GM12878 (cell line): ENCODE results near the gene PPP6R1. TPM values are rescaled to one million over a fixed set of nuclear protein-coding genes. Genes with fewer than 3 reads are reported as not detected.
A peak's percentile ranks its signal among the peaks of the same experiment; 100 is the strongest.

Source experiments
- ATAC-seq: fragments of 200-7000 bp; cut with Tn5 transposase; 3 replicates; pipeline ENCODE4 v1.9.1; 2020; ENCODE audit warnings: mild to moderate bottlenecking, moderate library complexity
- BruUV-seq: library from RNA; stranded (reverse); fragments of 400-500 nt; replicated peaks from 2 replicates; lab custom pipeline; 2021; lab: Mats Ljungman, UMichigan
- CTCF ChIA-PET: fragments of 300-600 bp; sonication (Branson Sonifier 250); formaldehyde crosslinking; extraction: SDS; loops from one replicate; lab custom pipeline; 2021; ENCODE audit warnings: inconsistent platforms; lab: Yijun Ruan, JAX
- POLR2A ChIA-PET: fragments of 350-600 bp; formaldehyde crosslinking; extraction: SDS; loops from one replicate; lab custom pipeline; 2021; ENCODE audit warnings: inconsistent platforms; lab: Charles Lee
- RAD21 ChIA-PET: fragments of 300-600 bp; sonication (Branson Sonifier 250); formaldehyde crosslinking; loops from one replicate; lab custom pipeline; 2023; ENCODE audit warnings: antibody characterized with exemption; ENCODE audit not compliant: unreplicated experiment; lab: Charles Lee
- SMC1A ChIA-PET: fragments of 300-600 bp; sonication (Branson Sonifier 250); formaldehyde crosslinking; loops from one replicate; lab custom pipeline; 2023; ENCODE audit not compliant: unreplicated experiment, uncharacterized antibody; lab: Charles Lee
- DNase-seq: peaks from one replicate; pipeline ENCODE4 v3.0.0-alpha.2; 2011; ENCODE audit warnings: low read depth, low spot score
- FAIRE-seq: peaks from 3 replicates; lab custom pipeline; 2011; peaks lifted over from hg19 to GRCh38; lab: Jason Lieb, UNC
- H2AFZ ChIP-seq: 2 replicates; pipeline ENCODE4 v1.6.0; 2011; ENCODE audit warnings: low read depth, low read length, control low read depth; ENCODE audit not compliant: control insufficient read depth
- H3K27ac ChIP-seq: 2 replicates; pipeline ENCODE4 v1.5.1; 2011; ENCODE audit warnings: control low read depth; ENCODE audit not compliant: control insufficient read depth, insufficient read depth
- H3K27me3 ChIP-seq, 2 experiments: replicated peaks in 1 of 2; 2 replicates each; pipeline versions ENCODE4 v1.6.0 to v1.6.1; 2011; ENCODE audit warnings: low read length in 1 of 2; ENCODE audit not compliant: control insufficient read depth in 2 of 2, insufficient read depth in 2 of 2
- H3K36me3 ChIP-seq, 2 experiments: 2 replicates each; pipeline ENCODE4 v1.5.1; 2011; ENCODE audit warnings: low read length in 1 of 2; ENCODE audit not compliant: control insufficient read depth in 2 of 2, insufficient read depth in 2 of 2
- H3K4me1 ChIP-seq: 2 replicates; pipeline ENCODE4 v1.6.1; 2011; ENCODE audit warnings: mild to moderate bottlenecking, low read length, moderate library complexity, mixed read lengths; ENCODE audit not compliant: control insufficient read depth, insufficient read depth
- H3K4me2 ChIP-seq: 2 replicates; pipeline ENCODE4 v1.6.0; 2011; ENCODE audit warnings: control low read depth; ENCODE audit not compliant: control insufficient read depth, insufficient read depth
- H3K4me3 ChIP-seq: fragments of 200-600 bp; sonication (generic); 2 replicates; pipeline ENCODE4 v1.5.1; 2016
- H3K79me2 ChIP-seq: 2 replicates; pipeline ENCODE4 v1.6.0; 2011; ENCODE audit warnings: low read length; ENCODE audit not compliant: control insufficient read depth, insufficient read depth
- H3K9ac ChIP-seq: 2 replicates; pipeline ENCODE4 v1.8.0; 2011; ENCODE audit warnings: low read length, control low read depth, mixed read lengths; ENCODE audit not compliant: control insufficient read depth, insufficient read depth
- H3K9me3 ChIP-seq: replicated peaks from 3 replicates; pipeline ENCODE4 v1.5.1; 2011; ENCODE audit warnings: mild to moderate bottlenecking, low read length; ENCODE audit not compliant: control insufficient read depth, insufficient read depth
- H4K20me1 ChIP-seq: 2 replicates; pipeline ENCODE4 v1.6.0; 2011; ENCODE audit not compliant: control insufficient read depth, insufficient read depth
- ATF3 ChIP-seq: IDR thresholded peaks from 2 replicates; pipeline ENCODE4 v1.6.1; 2011; ENCODE audit warnings: low read depth, mild to moderate bottlenecking, low read length, moderate library complexity, borderline replicate concordance; ENCODE audit errors: extremely low read depth
- CHD2 ChIP-seq: IDR thresholded peaks from 2 replicates; pipeline ENCODE4 v1.6.1; 2011; ENCODE audit warnings: low read depth, low read length, improper control_type of control experiment, borderline replicate concordance
- GATAD2B ChIP-seq: fragments of 450-650 bp; conservative IDR thresholded peaks from 2 replicates; pipeline ENCODE4 v1.6.1; 2017; ENCODE audit warnings: low read depth, mild to moderate bottlenecking, moderate library complexity
- HDAC2 ChIP-seq: fragments of 200-600 bp; sonication (generic); IDR thresholded peaks from 2 replicates; pipeline ENCODE4 v1.6.1; 2017
- LARP7 ChIP-seq: fragments of 450-650 bp; IDR thresholded peaks from 2 replicates; pipeline ENCODE4 v1.6.1; 2017; ENCODE audit warnings: mild to moderate bottlenecking
- MAX ChIP-seq: IDR thresholded peaks from 2 replicates; pipeline ENCODE4 v1.6.1; 2012; ENCODE audit warnings: low read depth, low read length, improper control_type of control experiment
- MEF2B ChIP-seq: fragments of 450-650 bp; IDR thresholded peaks from 2 replicates; pipeline ENCODE4 v1.6.1; 2018; ENCODE audit warnings: mild to moderate bottlenecking, moderate library complexity; ENCODE audit not compliant: partially characterized antibody, poor library complexity, severe bottlenecking
- MTA3 ChIP-seq: IDR thresholded peaks from 2 replicates; pipeline ENCODE4 v1.6.1; 2012; ENCODE audit warnings: low read length, inconsistent platforms, borderline replicate concordance
- MYC ChIP-seq: IDR thresholded peaks from 2 replicates; pipeline ENCODE4 v1.6.1; 2011; ENCODE audit warnings: mild to moderate bottlenecking, low read length, moderate library complexity, inconsistent platforms; ENCODE audit not compliant: insufficient read depth, insufficient replicate concordance, insufficient read length, severe bottlenecking
- NBN ChIP-seq: fragments of 450-650 bp; IDR thresholded peaks from 2 replicates; pipeline ENCODE4 v1.6.1; 2016
- NR2C1 ChIP-seq: fragments of 450-650 bp; IDR thresholded peaks from 2 replicates; pipeline ENCODE4 v1.6.1; 2017; ENCODE audit warnings: antibody characterized with exemption, mild to moderate bottlenecking, moderate library complexity
- RAD21 ChIP-seq: IDR thresholded peaks from 2 replicates; pipeline ENCODE4 v1.6.1; 2011; ENCODE audit warnings: mild to moderate bottlenecking, low read depth, low read length, moderate library complexity; ENCODE audit not compliant: insufficient read depth
- SMC3 ChIP-seq: IDR thresholded peaks from 2 replicates; pipeline ENCODE4 v1.6.1; 2011; ENCODE audit warnings: low read length, improper control_type of control experiment, borderline replicate concordance
- SP1 ChIP-seq: IDR thresholded peaks from one replicate; pipeline ENCODE4 v1.6.1; 2011; ENCODE audit warnings: low read depth, low read length
- SREBF2 ChIP-seq: IDR thresholded peaks from 2 replicates; pipeline ENCODE4 v1.6.1; 2012; ENCODE audit warnings: mild to moderate bottlenecking, low read length
- TAF1 ChIP-seq: IDR thresholded peaks from 2 replicates; pipeline ENCODE4 v1.6.1; 2011; ENCODE audit warnings: mild to moderate bottlenecking, low read depth, low read length, borderline replicate concordance
- TCF3 ChIP-seq: IDR thresholded peaks from 2 replicates; pipeline ENCODE4 v1.6.1; 2012; ENCODE audit warnings: low read depth, mild to moderate bottlenecking, low read length, borderline replicate concordance; ENCODE audit not compliant: insufficient read depth
- USF1 ChIP-seq: IDR thresholded peaks from 2 replicates; pipeline ENCODE4 v1.6.1; 2011; ENCODE audit warnings: borderline replicate concordance, low read depth, mild to moderate bottlenecking, moderate library complexity, mixed read lengths, low read length; ENCODE audit not compliant: insufficient read depth; ENCODE audit errors: extremely low read length
- YBX1 ChIP-seq: fragments of 450-650 bp; IDR thresholded peaks from 2 replicates; pipeline ENCODE4 v1.6.1; 2016; ENCODE audit warnings: antibody characterized with exemption
- ZNF384 ChIP-seq: IDR thresholded peaks from 2 replicates; pipeline ENCODE4 v1.6.1; 2012; ENCODE audit warnings: low read depth, mild to moderate bottlenecking, low read length, improper control_type of control experiment, borderline replicate concordance
- ZNF592 ChIP-seq: fragments of 450-650 bp; IDR thresholded peaks from 2 replicates; pipeline ENCODE4 v1.6.1; 2017; ENCODE audit warnings: mild to moderate bottlenecking, moderate library complexity
- WGBS: methylation state at CpG from one replicate; pipeline ENCODE4 v1.1.6; 2016; ENCODE audit warnings: low lambda C conversion rate; ENCODE audit not compliant: insufficient replicate concordance, insufficient coverage; ENCODE audit errors: missing lambda C conversion rate; 5-methylcytosine and 5-hydroxymethylcytosine counted together
- in situ Hi-C: fragments of 300-500 bp; cut with MboI; formaldehyde crosslinking; loops from 9 replicates; pipeline ENCODE4 v1.14.3; 2018; ENCODE audit warnings: mixed read lengths
- intact Hi-C: fragments of 100-400 bp; cut with micrococcal nuclease; formaldehyde crosslinking; loops from one replicate; pipeline ENCODE4 v1.14.2; 2022; ENCODE audit not compliant: unreplicated experiment
- polyA plus RNA-seq, 11 experiments: library from polyadenylated mRNA; depleted of rRNA in 4 of 11; unstranded in 6 of 11; stranded (reverse) in 5 of 11; fragments of >200 nt; fragmentation: Nextera tagmentation in 4 of 11; fragmentation: Illumina TruSeq in 1 of 11; extraction: Ambion mirVana in 4 of 11; extraction: Trizol in 1 of 11; gene quantifications; 1 replicate in 1 of 11; 2 replicates in 10 of 11; pipeline versions ENCODE4 v1.2.1 to v1.2.3, GENCODE V29; 2011 to 2016; ENCODE audit warnings: inconsistent platforms in 2 of 11, missing spikeins in 2 of 11, low read depth in 1 of 11
- total RNA-seq, 4 experiments: library from RNA; depleted of rRNA in 3 of 4; stranded (reverse); fragments of >200 nt in 3 of 4; fragmentation: Illumina TruSeq in 1 of 4; extraction: Trizol in 1 of 4; gene quantifications; 2 replicates each; pipeline versions ENCODE4 v1.2.1 to v1.2.3, GENCODE V29; 2013 to 2021

PPP6R1 gene
- total and polyA plus RNA-seq, 10 of the 15 experiments (the other 5 are each of a cell fraction or from before 2014, with no cell fraction given), result 0.80 to 173 (median 63.7) TPM

- ChIA-PET SMC1A (no interaction called here), POLR2A (interaction anchor here (0.5 kb wide), 1 partner anchor 33 kb away, joined by 6 read pairs; no protein-coding TSS in a partner anchor), CTCF (no interaction called here), RAD21 (no interaction called here)
- in situ Hi-C loops (no loop called here), intact Hi-C loops (no loop called here)
- Histone ChIP-seq H3K4me3 (no peak overlapping the region), H3K4me2 (no peak overlapping the region), H2AFZ (no peak overlapping the region), H3K4me1 (peaks cover 3% of the 10 kb centered on the region; the same call in 1 of the 2 replicates), H3K27me3 (no peaks in the 10 kb centered on the region), H3K9me3 (no peaks in the 10 kb centered on the region), H3K79me2 (no peaks in the 10 kb centered on the region), H3K9ac (no peak overlapping the region), H3K36me3 (no peaks in the 10 kb centered on the region), H4K20me1 (no peaks in the 10 kb centered on the region; the same call in 1 of the 2 replicates), H3K27ac (no peak overlapping the region)
- no peak for FAIRE-seq
- no TSS peak for BruUV-seq
- DNase-seq, result no peak
- WGBS, result 53% methylated on average over 9 of the region's 9 CpGs
- peak; percentile 66 for ATAC-seq
- TF ChIP-seq SMC3 (no peak), ZNF384 (no peak), CHD2 (no peak), TAF1 (no peak), NR2C1 (peak; percentile 55), HDAC2 (no peak), MTA3 (no peak), NBN (no peak), RAD21 (no peak), MYC (no peak), LARP7 (no peak), MAX (no peak), MEF2B (no peak), SREBF2 (no peak), YBX1 (no peak), USF1 (no peak), SP1 (no peak), ATF3 (peak; percentile 48; the same call in 1 of the 2 replicates), TCF3 (no peak), ZNF592 (no peak), GATAD2B (no peak)
Measured at GRCh38 chr19:55305491-55305890, 46.7 kb upstream of the PPP6R1 start.
